H9 (cell line): ENCODE data around the gene SH3TC1. TPM values are rescaled to one million over a fixed set of nuclear protein-coding genes. Genes with fewer than 3 reads are reported as not detected.

ENCODE experiments used
- DNase-seq: peaks from one replicate; pipeline ENCODE4 v3.0.0-alpha.2; 2017
- H2AFZ ChIP-seq: one replicate; pipeline ENCODE4 v1.6.1; 2013; ENCODE audit warnings: mild to moderate bottlenecking, low read length, control low read depth, moderate library complexity
- H2AK5ac ChIP-seq: 2 replicates; pipeline ENCODE4 v1.6.1; 2013; ENCODE audit warnings: low read length, control low read depth, mixed read lengths; ENCODE audit not compliant: insufficient read length
- H2BK120ac ChIP-seq: one replicate; pipeline ENCODE4 v1.6.1; 2013; ENCODE audit warnings: low read depth, mild to moderate bottlenecking, low read length, control low read depth, inconsistent platforms; ENCODE audit not compliant: poor library complexity, severe bottlenecking
- H2BK12ac ChIP-seq: 2 replicates; pipeline ENCODE4 v1.6.1; 2013; ENCODE audit warnings: low read length, control low read depth, mixed read lengths, low read depth; ENCODE audit not compliant: insufficient read length
- H2BK15ac ChIP-seq: 2 replicates; pipeline ENCODE4 v1.6.1; 2013; ENCODE audit warnings: low read depth, low read length, control low read depth
- H2BK20ac ChIP-seq: one replicate; pipeline ENCODE4 v1.6.1; 2013; ENCODE audit warnings: low read depth, mild to moderate bottlenecking, low read length, control low read depth, inconsistent platforms; ENCODE audit not compliant: poor library complexity, severe bottlenecking
- H2BK5ac ChIP-seq: 2 replicates; pipeline ENCODE4 v1.6.1; 2013; ENCODE audit warnings: low read length, control low read depth, mixed read lengths; ENCODE audit not compliant: insufficient read length
- H3K14ac ChIP-seq: 2 replicates; pipeline ENCODE4 v1.6.1; 2013; ENCODE audit warnings: low read length, control low read depth; ENCODE audit not compliant: insufficient read depth
- H3K18ac ChIP-seq: 2 replicates; pipeline ENCODE4 v1.6.1; 2013; ENCODE audit warnings: low read depth, mild to moderate bottlenecking, mixed read lengths, low read length, control low read depth; ENCODE audit not compliant: insufficient read length
- H3K23ac ChIP-seq: 2 replicates; pipeline ENCODE4 v1.6.1; 2013; ENCODE audit warnings: low read length, control low read depth, mixed read lengths, low read depth; ENCODE audit not compliant: insufficient read length
- H3K23me2 ChIP-seq: 2 replicates; pipeline ENCODE4 v1.6.1; 2013; ENCODE audit warnings: low read depth, mild to moderate bottlenecking, mixed read lengths, low read length, control low read depth; ENCODE audit not compliant: insufficient read length, poor library complexity, severe bottlenecking
- H3K27ac ChIP-seq: 2 replicates; pipeline ENCODE4 v1.5.1; 2013; ENCODE audit warnings: low read length, control low read depth, mixed read lengths, low read depth; ENCODE audit not compliant: insufficient read length
- H3K27me3 ChIP-seq: 2 replicates; pipeline ENCODE4 v1.6.1; 2013; ENCODE audit warnings: low read length, control low read depth, inconsistent platforms; ENCODE audit not compliant: insufficient read depth
- H3K4ac ChIP-seq: 2 replicates; pipeline ENCODE4 v1.6.1; 2013; ENCODE audit warnings: low read depth, mild to moderate bottlenecking, control low read depth, inconsistent platforms, low read length, moderate library complexity
- H3K4me1 ChIP-seq: 2 replicates; pipeline ENCODE4 v1.6.1; 2013; ENCODE audit warnings: low read length, control low read depth, inconsistent platforms; ENCODE audit not compliant: insufficient read depth
- H3K4me2 ChIP-seq: 2 replicates; pipeline ENCODE4 v1.6.1; 2013; ENCODE audit warnings: low read length, control low read depth, mixed read lengths; ENCODE audit not compliant: insufficient read length, insufficient read depth
- H3K56ac ChIP-seq: 2 replicates; pipeline ENCODE4 v1.6.1; 2013; ENCODE audit warnings: low read depth, mild to moderate bottlenecking, mixed read lengths, low read length, control low read depth; ENCODE audit not compliant: insufficient read length
- H3K79me1 ChIP-seq: 2 replicates; pipeline ENCODE4 v1.6.1; 2013; ENCODE audit warnings: low read depth, mild to moderate bottlenecking, moderate library complexity, low read length, control low read depth, inconsistent platforms; ENCODE audit not compliant: insufficient read depth, poor library complexity, severe bottlenecking
- H3K79me2 ChIP-seq: 2 replicates; pipeline ENCODE4 v1.6.1; 2013; ENCODE audit warnings: low read length, control low read depth, inconsistent platforms; ENCODE audit not compliant: insufficient read depth
- H3K9ac ChIP-seq: 2 replicates; pipeline ENCODE4 v1.6.1; 2013; ENCODE audit warnings: low read length, control low read depth, mixed read lengths; ENCODE audit not compliant: insufficient read length; ENCODE audit errors: extremely low read depth
- H3K9me3 ChIP-seq: one replicate; pipeline ENCODE4 v1.6.1; 2013; ENCODE audit warnings: low read depth, low read length, inconsistent platforms; ENCODE audit not compliant: control insufficient read depth
- H3T11ph ChIP-seq: one replicate; pipeline ENCODE4 v1.6.1; 2013; ENCODE audit warnings: mild to moderate bottlenecking, low read length, control low read depth, inconsistent platforms
- H4K20me1 ChIP-seq: one replicate; pipeline ENCODE4 v1.6.1; 2013; ENCODE audit not compliant: control insufficient read depth, insufficient read length, insufficient read depth
- H4K5ac ChIP-seq: 2 replicates; pipeline ENCODE4 v1.6.1; 2013; ENCODE audit warnings: low read depth, mild to moderate bottlenecking, mixed read lengths, low read length, control low read depth; ENCODE audit not compliant: insufficient read length
- H4K8ac ChIP-seq: replicated peaks from 2 replicates; pipeline ENCODE4 v1.6.1; 2013; ENCODE audit warnings: low read length, control low read depth, mixed read lengths, low read depth; ENCODE audit not compliant: insufficient read length
- H4K91ac ChIP-seq: 2 replicates; pipeline ENCODE4 v1.6.1; 2013; ENCODE audit warnings: low read depth, mild to moderate bottlenecking, moderate library complexity, mixed read lengths, low read length, control low read depth; ENCODE audit not compliant: insufficient read length
- H3K27ac Mint-ChIP-seq, 3 experiments: 2 replicates in 2 of 3; 3 replicates in 1 of 3; pipeline ENCODE4 v1.8.0; 2020 to 2021; ENCODE audit warnings: mixed read lengths in 3 of 3, mild to moderate bottlenecking in 1 of 3, moderate library complexity in 1 of 3
- H3K27me3 Mint-ChIP-seq: 2 replicates; pipeline ENCODE4 v1.8.0; 2021; ENCODE audit warnings: low read depth, mild to moderate bottlenecking, moderate library complexity, mixed read lengths
- H3K36me3 Mint-ChIP-seq, 3 experiments: 2 replicates in 2 of 3; 3 replicates in 1 of 3; pipeline ENCODE4 v1.8.0; 2020 to 2021; ENCODE audit warnings: low read depth in 3 of 3, mixed read lengths in 3 of 3; ENCODE audit not compliant: insufficient read depth in 1 of 3
- H3K4me1 Mint-ChIP-seq, 2 experiments: 2 replicates each; pipeline ENCODE4 v1.8.0; 2020; ENCODE audit warnings: mixed read lengths in 2 of 2
- H3K4me3 Mint-ChIP-seq, 2 experiments: 2 replicates in 1 of 2; 3 replicates in 1 of 2; pipeline ENCODE4 v1.8.0; 2020 to 2021; ENCODE audit warnings: mild to moderate bottlenecking in 2 of 2, mixed read lengths in 2 of 2, moderate library complexity in 1 of 2
- H3K9me3 Mint-ChIP-seq, 2 experiments: 2 replicates in 1 of 2; 3 replicates in 1 of 2; pipeline ENCODE4 v1.8.0; 2020; ENCODE audit warnings: mild to moderate bottlenecking in 2 of 2, mixed read lengths in 2 of 2, moderate library complexity in 1 of 2
- CTCF ChIP-seq: fragments of 200-600 bp; sonication (generic); conservative IDR thresholded peaks from 3 replicates; pipeline ENCODE4 v1.8.0; 2021; ENCODE audit warnings: antibody characterized with exemption, mild to moderate bottlenecking
- WGBS: extraction: QIAGEN DNeasy Blood & Tissue Kit; methylation state at CpG from one replicate; pipeline ENCODE4 v1.1.7; 2013; ENCODE audit warnings: missing lambda C conversion rate, low lambda C conversion rate, mixed read lengths; ENCODE audit not compliant: insufficient read length; ENCODE audit errors: extremely low coverage; 5-methylcytosine and 5-hydroxymethylcytosine counted together
- total RNA-seq: library from RNA; stranded (reverse); gene quantifications from 2 replicates; pipeline ENCODE4 v1.2.1, GENCODE V29; 2021

SH3TC1 gene
- total RNA-seq, 1 experiment from 2014 or later, result 0.74 TPM

GRCh38 chr4:8185295-8185694, 13.8 kb upstream of the SH3TC1 start:
- Histone ChIP-seq H3K27ac (no peak overlapping the region), H3K79me1 (no peaks in the 10 kb centered on the region), H3K4ac (no peak overlapping the region), H2AFZ (no peak overlapping the region), H3K27me3 (no peaks in the 10 kb centered on the region), H3K4me2 (no peak overlapping the region), H3T11ph (no peak overlapping the region), H3K23me2 (no peaks in the 10 kb centered on the region), H3K4me1 (no peaks in the 10 kb centered on the region), H3K56ac (no peak overlapping the region), H2AK5ac (no peak overlapping the region), H4K20me1 (no peaks in the 10 kb centered on the region), H3K18ac (no peak overlapping the region), H2BK12ac (no peak overlapping the region), H4K91ac (no peak overlapping the region), H2BK5ac (no peak overlapping the region), H2BK20ac (no peak overlapping the region), H3K9ac (no peak overlapping the region), H3K14ac (no peak overlapping the region), H3K9me3 (no peaks in the 10 kb centered on the region), H3K79me2 (no peaks in the 10 kb centered on the region), H2BK15ac (no peak overlapping the region), H3K23ac (no peak overlapping the region), H4K8ac (no peak overlapping the region), H2BK120ac (no peak overlapping the region), H4K5ac (no peak overlapping the region)
- Mint-ChIP-seq H3K4me3 (no peak overlapping the region), H3K4me1 (peaks cover 4 to 5% of the 10 kb centered on the region in 2 experiments; a peak in 2 of 4 replicates), H3K27ac (no peak overlapping the region; a peak in 1 of 7 replicates), H3K27me3 (no peaks in the 10 kb centered on the region), H3K36me3 (no peaks in the 10 kb centered on the region), H3K9me3 (peaks cover 4% of the 10 kb centered on the region in 2 experiments; a peak in 2 of 5 replicates)
- WGBS, result no CpG with 5 or more reads among the region's 9 CpGs
- no peak for TF ChIP-seq CTCF
- DNase-seq, result no peak
